NCI-H2196 treated with DMSO at 0.1 percent for 48 hours (cell line): ENCODE measurements around the gene KCNK15.

Experiments
- DNase-seq: peaks from one replicate; lab custom pipeline; 2025; ENCODE audit not compliant: unreplicated experiment; lab: John Stamatoyannopoulos, UW

The KCNK15 gene

GRCh38 chr20:44735816-44736169 is 9.9 kb upstream of the KCNK15 start:
- DNase-seq = no peak

- peak; percentile 48 for DNase-seq
Measured at GRCh38 chr20:44736170-44737021, 9.3 kb upstream of the KCNK15 start.

GRCh38 chr20:44737116-44737515 is 8.5 kb upstream of the KCNK15 start:
- no peak for DNase-seq

- peak; percentile 84 for DNase-seq
Measured at GRCh38 chr20:44738813-44739477, 6.7 kb upstream of the KCNK15 start.

- no peak for DNase-seq
Measured at GRCh38 chr20:44739942-44740341, 5.7 kb upstream of the KCNK15 start.

GRCh38 chr20:44742304-44743079 is 3.2 kb upstream of the KCNK15 start:
- no peak for DNase-seq

- no peak for DNase-seq
Measured at GRCh38 chr20:44743080-44743701, 2.5 kb upstream of the KCNK15 start.

- no peak for DNase-seq
Measured at GRCh38 chr20:44743916-44744655, 1.6 kb upstream of the KCNK15 start.

- no peak for DNase-seq
Measured at GRCh38 chr20:44745122-44745597, 505 bp upstream of the KCNK15 start.

- DNase-seq = no peak
Measured at GRCh38 chr20:44746367-44747165, 901 bp downstream of the KCNK15 start.

- peak; percentile 97 for DNase-seq
Measured at GRCh38 chr20:44747166-44748004, 1.7 kb downstream of the KCNK15 start.

GRCh38 chr20:44748005-44748370 is 2.3 kb downstream of the KCNK15 start:
- DNase-seq = no peak

GRCh38 chr20:44750081-44750805 is 4.6 kb downstream of the KCNK15 start:
- DNase-seq = no peak

- no peak for DNase-seq
Measured at GRCh38 chr20:44752099-44752931, 6.7 kb downstream of the KCNK15 start.

- DNase-seq = no peak
Measured at GRCh38 chr20:44754554-44754953, 8.9 kb downstream of the KCNK15 start.

GRCh38 chr20:44756011-44756688 is 10.5 kb downstream of the KCNK15 start:
- no peak for DNase-seq

- DNase-seq = no peak
Measured at GRCh38 chr20:44756956-44757355, 11.3 kb downstream of the KCNK15 start.
